ENCODE data around the gene CRB2.

CRB2 gene

DNA sequence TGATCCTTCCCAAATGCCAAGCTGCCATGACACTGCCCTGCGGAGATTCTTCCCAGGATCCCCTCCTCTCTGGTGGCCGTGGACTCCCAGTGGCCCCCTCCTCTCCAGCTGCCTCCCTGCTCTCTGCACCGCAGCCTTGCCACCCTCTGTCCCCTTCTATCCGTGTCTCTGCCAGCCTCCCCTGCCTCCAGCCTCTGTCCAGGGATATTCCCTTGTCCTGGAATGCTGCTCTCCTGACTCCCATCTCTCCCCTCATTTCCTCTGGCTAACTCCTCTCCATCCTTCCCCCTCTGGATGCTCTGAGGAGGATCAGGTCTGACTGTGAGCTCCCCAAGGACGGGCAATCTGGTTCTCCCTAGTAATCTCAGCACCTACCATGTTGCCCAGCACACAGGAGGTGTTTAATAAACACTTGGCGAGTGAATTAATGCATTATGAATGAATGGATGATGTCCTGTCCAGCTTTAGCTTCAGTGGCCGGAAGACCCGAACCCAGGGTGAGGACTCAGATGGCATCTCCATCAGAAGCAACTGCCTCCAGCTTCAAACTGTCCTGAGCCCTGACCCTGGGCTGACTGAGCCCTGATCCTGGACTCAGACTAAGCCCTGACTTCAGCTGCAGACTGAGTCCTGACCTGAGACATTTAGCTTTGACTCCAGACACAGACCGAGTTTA, 7.5 kb upstream of the CRB2 start:
- no peak for DNase-seq

- no peak for DNase-seq
Measured at GRCh38 chr9:123349033-123349432, 7.0 kb upstream of the CRB2 start.

GRCh38 chr9:123349691-123350480, 6.1 kb upstream of the CRB2 start:
- peak; percentile 72 for DNase-seq

GRCh38 chr9:123350590-123351310, 5.2 kb upstream of the CRB2 start:
- no peak for DNase-seq

GRCh38 chr9:123353041-123353440, 3.0 kb upstream of the CRB2 start:
- no peak for DNase-seq

GRCh38 chr9:123353984-123354591, 1.9 kb upstream of the CRB2 start:
- peak; percentile 71 for DNase-seq

GRCh38 chr9:123354806-123355508, 1.0 kb upstream of the CRB2 start:
- no peak for DNase-seq

DNA sequence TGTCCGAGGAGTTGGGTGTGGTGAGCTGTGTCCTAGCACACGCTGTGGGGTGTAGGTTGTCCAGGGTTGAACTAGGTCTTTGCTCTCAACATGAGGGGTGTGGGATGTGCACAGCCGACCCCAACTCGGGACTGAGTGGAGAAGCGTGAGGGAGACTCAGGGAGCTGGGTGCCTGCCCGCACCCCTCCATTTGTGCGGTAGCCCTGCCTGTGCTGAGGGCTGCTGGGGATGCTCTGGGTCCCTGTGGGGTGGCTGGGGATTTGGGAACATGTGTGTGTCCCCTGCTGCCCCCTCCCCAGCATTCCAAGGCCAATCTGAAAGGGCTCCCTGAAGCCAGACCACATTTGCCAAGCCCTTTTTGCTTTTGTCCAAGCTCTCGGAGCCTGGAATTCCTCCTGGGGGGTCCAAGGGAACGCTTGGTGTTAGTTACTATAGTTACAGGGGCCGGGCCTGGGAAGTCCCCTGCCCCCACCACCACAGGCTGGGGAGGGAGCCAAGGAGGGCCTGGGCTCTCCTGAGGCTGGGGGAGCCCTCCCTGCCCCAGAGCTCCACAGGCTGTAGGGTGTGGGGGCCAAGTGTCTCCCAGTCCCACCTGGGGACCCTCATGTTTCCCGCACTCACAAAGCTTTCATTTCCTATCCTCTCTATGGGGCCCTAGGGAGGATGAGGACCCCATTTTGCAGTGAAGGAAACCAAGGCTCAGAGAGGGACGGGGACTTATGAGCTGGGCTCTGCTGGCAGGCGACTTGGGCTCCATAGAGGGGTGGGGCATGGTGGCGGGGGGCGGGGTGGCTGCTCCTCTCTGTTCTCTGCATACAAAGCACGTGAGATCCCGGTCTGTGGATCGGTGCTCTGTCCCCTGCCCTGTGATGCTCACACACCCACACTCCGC, 1.1 kb downstream of the CRB2 start:
- DNase-seq, result no peak

DNA sequence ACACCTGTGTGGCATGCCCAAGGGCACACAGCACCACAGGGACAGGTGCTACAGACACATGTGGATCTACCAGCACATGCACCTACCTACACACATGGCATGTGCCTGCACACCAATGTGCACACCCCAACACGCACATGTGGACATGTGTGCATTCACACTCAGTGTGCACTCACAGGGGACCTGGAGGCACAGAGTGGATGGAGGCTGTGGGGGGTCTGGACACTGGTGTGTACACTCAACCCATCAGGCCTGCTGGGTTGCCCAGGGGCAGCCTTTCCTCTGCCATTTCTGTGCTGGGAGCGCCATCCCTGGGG, 1.7 kb downstream of the CRB2 start:
- DNase-seq, result no peak

DNA sequence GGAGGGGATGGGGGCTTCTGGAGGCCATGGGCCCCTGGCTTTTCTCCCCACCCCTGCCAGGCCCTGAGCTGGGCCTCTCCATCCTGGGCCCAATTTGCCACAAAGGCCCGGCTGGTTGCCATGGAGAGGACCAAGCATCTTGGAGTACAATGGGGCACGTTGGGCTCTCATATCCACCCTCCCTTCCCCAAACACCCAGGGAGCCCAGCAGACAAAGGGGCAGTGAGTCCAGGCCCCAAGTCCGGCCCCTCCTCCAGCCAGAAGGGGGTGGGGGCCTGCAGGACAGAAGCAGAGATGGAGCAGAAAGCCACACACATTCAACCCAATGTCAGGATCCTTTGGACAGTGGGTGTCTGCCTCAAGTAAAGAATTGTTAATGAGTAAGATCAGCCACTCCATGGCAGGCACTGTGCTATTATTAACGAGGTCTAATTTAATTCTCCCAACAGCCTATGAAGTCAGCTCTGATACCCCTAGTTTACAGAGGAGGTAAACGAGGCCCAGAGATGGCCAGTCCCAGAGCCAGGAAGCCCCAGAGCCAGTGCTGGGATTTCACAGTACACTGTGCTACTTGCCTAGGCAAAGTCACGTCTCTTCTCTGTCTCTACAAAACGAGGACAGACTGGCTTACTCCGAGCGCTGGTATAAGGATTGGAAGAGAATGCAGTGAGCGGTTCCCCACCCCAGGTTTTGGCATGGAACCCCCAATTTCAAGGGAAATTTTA, 2.3 kb downstream of the CRB2 start:
- no peak for DNase-seq

DNA sequence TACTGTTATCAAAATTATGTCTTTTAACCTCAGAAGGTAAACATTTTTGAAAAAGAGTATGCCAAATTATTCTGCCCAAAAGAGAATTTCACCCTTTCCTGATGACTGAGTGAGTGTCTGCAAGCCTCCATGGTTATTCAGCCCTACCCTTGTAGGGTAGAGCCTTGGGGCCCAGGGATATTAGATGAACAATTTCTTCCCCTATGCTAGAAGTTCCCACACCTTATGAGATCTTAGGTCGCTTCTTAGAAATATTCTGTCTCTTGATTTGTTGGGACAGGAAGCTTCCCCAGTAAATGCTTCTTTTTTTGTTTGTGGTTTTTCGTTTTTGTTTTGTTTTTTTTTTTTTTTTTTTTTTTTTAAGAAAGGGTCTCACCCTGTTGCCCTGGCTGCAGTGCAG, 3.1 kb downstream of the CRB2 start:
- DNase-seq, result no peak

DNA sequence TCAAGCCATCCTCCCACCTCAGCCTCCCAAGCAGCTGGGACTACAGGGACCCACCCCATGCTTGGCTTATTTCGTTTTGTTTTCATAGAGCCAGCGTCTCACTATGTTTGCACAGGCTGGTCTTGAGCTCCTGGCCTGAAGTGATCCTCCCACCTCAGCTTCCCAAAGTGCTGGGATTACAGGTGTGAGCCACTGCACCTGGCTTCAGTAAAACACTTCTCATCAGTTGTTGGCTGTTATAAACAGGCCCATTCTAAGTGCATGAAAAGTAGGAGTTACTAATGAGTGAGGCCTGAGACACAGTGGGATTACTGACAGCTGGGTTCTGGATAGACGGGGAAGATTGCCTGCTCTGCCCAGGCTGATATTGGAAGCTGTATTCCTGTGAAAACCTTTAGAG, 3.5 kb downstream of the CRB2 start:
- DNase-seq, result no peak

DNA sequence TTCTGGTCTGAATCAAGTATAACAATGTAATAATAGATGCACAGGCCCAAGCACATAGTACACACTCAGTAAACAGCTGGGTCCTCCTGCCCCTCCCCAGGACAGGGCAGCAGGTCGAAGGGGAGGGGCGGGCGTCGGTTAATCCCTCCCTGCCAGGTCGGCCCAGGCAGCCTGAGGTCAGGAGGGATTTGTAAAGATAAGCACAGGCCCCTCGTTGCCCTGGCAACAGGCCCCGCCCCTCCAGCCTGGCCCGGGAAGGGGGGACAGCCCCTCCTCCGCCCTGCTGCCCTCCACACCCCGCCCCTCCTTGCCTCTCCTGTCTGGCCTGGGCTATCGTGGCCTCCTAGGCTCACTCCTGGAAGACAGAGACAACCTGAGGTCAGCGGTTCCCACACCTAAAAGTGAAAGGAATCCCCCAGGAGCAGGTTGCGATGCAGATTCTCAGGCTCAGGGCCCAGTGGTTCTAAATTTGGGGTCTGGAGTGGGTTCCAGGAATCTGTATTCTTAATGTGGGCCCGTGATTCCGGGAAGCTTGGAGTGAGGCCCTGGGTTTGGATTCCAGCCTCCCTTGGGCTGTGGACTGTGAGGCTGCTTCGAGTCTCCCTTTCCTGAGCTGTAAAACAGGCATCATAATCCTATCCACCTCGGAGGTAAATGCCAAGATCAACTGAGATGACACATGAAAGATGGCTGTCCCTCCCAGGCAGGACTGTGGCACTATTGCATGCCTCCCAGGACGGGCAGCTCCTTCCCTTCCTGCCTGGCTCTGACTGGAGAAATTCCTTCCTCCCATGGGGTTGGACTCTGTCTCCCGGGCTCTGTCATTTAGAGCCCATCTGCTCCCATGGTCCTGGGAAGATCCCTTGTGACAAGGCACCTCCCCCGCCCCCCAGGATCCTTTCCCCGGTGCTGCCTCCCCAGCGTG, 4.4 kb downstream of the CRB2 start:
- no peak for DNase-seq

- DNase-seq, result no peak
Measured at GRCh38 chr9:123361086-123361730, 5.2 kb downstream of the CRB2 start.

DNA sequence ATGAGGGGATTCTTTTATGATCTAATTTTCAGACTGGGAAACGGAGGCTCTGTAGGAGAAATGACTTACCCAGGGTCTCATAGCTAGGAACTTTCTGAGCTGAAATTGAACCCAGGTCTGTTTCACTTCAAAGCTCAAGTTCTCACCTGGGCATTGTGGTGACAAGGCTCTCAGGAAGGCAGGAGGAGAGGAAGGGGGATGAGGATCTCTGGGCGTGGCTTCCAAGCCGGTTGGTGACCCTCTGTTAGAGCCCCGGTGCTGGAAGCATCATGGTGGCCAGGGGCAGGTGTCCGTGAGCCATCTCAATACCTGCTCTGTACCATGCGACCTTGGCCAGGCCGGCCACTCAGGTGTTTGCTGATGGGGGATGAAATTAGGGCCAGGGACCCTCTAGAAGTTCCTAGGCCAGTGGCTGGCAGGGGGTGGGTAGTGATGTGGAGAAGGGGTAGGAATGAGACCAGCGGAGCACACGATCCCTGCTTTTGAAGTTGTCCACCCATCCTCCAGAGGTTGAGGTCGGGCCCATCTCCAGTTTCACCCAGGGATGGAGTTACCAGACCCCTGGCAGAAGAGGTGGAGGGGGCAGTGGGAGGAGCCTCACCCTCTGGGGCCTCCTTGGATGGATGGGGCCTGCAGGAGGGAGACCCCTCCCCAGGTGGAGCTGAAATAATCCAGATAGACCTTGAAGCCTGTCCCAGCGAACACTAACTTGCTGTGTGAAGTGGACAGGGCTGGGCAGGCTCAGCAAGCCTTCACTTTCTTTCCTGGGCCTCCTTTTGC, 5.9 kb downstream of the CRB2 start:
- DNase-seq, result no peak

DNA sequence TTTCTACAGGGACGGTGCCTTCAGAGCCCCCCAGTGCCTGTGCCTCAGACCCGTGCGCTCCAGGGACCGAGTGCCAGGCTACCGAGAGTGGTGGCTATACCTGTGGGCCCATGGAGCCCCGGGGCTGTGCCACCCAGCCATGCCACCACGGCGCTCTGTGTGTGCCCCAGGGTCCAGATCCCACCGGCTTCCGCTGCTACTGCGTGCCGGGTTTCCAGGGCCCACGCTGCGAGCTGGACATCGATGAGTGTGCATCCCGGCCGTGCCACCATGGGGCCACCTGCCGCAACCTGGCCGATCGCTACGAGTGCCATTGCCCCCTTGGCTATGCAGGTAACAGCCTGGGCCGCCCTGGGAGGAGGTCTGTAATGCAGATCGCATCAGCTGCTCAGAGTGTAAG, 6.9 kb downstream of the CRB2 start:
- no peak for DNase-seq

DNA sequence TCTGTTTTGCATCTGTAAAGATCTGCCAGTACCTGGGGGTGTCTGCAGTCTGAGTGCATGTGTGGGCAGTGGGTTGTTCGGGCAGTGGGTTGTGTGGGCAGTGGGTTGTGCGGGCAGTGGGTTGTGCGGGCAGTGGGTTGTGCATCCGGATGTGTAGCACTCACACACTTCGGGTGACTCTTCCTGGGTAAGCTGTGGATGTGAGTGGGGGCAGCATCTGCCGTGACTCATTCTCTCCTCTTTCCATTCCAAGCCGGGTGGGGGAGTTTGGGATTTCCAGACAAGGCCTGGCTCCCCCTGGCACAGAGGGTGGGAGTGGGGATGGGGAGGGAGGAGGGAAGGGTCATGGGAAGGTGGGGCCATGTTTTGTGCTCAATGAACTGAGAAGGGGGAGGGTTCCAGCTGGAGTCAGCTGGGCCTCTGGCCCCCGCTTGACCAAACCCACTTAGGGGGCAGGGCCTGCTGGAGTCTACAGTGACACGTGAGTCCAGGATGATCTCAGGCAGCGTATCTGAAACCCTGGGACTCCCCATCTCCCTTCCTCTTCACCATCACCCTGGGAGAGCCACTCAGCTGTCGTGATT, 8.3 kb downstream of the CRB2 start:
- peak; percentile 59 for DNase-seq

- DNase-seq, result no peak
Measured at GRCh38 chr9:123365287-123365880, 9.4 kb downstream of the CRB2 start.

All from left hindlimb (tissue), 1 donor.